Germinal center (tissue), 1 donor: Measurements from ENCODE around the gene MTUS2.

Experiments used
- DNase-seq: peaks from one replicate; pipeline ENCODE4 v3.0.0; 2012; ENCODE audit warnings: mixed read lengths, low spot score

MTUS2 gene

DNA sequence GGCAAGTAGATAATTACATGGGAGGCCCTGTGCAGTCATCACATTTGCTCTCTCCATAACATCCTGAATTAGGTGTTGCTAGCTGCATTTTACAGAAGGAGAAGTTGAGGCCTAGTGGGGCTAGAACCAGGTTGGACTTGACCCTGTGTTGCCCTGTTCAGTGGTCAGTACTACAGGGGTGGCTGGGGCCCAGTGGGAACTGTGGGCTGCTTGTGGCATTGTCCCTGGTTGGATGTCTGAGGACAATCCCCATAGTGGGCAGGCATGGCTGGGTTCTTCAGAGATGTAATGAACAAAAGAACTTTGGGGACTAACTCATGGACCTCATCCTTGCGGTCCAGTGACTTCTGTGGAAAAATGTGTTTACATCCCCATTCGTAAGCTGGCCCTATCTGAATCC lies 38.9 kb downstream of the MTUS2 start:
- DNase-seq: no peak

DNA sequence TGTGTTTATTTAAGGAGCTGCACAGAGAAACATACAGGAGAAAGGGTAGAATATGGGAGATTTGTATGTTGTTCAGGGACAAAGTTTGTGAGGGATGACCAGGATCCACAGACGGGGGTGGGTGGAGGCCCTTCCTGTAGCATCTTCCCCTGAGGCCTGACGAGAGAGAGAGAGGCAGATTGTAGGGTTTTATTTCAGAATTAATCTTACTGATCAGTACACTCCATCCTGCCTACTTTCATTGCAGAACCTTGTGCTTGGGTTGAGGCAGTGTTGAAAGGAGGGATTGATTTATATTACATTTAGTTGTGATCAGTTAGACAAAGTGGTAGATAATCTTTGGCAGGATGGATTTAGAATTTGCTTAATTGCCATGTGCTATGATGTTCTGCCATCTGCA lies 39.6 kb downstream of the MTUS2 start:
- DNase-seq: no peak

DNA sequence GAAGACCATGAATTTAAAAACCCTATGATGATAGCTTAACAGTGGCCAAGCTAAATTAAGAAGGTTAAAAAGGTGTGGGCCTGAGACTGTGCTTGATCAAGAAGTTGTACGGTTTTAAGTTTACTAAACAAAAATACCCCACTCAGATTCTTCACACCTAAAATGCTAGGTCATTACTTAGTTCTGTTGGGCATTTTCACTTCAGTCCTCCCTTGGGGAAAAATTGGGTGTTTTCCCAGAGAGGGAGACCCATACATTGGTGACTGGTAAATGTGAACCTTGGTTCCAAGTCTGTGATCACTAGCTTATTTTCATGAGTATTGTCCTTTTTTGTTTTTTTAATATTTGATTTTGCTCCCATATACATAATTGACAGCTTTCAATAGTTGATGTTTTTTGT lies 44.4 kb downstream of the MTUS2 start:
- DNase-seq: no peak

DNA sequence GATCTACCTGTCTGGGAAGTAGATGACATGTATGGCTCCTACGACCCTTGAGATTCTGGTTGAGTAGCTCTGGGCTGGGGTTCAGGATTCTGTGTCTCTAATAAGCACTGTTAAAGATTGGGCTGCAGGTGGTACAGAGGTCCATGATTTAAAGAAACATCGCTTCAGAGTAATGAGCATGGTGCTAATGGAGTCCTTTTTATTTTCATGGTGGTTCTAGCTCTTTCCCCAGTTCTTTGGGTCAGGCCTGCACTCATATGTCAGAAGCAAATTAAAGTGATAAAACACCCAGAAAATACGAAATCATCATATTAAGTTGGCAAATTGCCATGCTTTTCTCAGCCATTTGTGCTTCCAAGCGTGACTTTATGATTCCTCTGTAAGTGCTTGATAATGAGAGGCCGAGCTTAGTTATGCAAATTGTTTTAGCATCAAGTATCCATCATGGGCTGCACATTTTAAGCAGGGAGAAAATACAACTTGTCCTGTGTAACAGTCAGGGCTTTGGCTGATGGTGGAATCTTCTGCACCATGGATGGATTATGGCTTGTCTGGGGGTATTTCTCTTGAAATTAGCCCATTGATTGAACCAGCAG lies 45.1 kb downstream of the MTUS2 start:
- no peak for DNase-seq

DNA sequence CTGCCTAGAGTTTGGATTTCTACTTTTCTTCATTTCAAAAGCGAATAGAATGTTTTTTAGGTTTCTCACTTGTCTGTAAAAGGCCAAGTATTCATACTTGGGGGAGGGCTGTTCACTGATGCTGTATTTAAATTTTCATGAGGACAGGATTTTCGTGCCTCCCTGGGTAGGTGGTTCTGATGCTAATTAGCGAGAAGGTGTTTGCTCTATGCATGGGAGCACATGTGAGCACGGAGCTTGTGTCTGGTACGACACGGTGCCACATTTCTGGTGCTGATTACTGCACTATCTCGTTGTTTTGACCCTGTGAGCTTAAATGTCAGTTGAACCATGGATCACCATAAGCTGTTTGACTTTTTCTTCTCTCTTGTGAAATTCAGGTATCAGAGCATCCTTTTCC lies 45.8 kb downstream of the MTUS2 start:
- no peak for DNase-seq

DNA sequence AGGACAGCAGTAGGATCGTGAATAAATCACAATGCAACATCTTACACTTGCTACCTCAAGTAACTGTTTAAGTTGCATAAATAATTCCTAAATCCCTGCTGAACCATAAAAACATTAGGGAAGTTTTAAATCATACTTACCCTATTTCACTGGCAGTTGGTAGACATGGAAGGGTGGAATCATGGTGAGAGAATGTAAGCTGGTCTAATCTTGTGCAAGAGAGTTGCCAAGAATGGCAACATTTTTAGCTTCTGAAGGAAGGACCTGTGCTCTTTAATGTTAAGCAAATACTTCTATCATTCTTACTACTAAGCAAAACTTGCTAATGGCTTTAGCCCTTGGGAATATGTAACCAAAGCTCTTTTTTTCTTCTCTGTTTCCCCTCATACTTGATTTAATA lies 46.8 kb downstream of the MTUS2 start:
- DNase-seq: no peak

DNA sequence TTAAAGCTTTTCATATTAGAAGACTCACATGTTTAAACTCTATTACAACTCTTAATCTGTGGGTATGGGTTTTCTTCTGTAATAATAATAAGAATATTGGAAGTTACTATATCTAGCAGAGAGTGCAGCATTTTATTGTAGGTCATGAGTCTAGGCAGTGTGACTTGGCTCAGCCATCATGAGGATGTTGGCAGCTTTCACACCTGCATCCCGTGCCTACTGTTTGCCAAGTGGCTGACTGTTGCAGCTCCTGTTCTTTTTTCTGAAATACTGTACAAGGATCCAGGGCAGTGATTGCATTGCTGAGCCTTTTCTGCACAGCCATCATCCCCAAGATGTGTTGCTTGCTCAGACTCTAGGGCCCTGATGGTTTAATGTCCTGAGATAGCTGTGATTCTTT lies 47.4 kb downstream of the MTUS2 start:
- no peak for DNase-seq

DNA sequence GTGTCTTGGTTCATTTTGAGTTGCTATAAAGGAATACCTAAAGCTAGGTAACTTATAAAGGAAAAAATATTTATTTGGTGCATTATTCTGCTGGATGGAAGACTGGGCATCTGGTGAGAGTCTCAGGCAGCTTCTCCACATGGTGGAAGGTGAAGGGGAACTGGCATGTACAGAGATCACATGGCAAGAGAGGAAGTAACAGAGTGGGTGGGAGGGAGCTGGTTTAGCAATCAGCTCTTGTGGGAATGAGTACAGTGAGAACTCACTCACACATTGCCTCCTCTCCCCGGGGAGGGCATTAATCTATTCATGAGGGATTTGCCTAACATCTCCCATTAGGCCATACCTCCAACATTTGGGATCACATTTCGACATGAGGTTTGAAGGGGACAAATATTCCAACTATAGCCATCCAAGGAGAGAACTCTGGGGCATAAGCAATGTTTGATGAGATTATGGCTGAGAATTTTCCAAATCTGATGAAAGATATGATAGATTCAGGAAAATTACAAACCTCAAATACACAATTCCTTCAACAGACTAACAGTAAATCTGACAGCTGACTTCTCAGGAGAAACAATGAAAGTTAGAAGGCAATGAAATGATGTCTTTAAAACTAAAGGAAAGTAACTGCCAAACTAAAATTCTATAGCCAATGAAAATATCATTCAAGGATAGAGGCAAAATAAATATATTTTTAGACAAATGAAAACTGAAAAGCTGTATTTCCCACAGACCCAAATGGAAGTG lies 52.5 kb downstream of the MTUS2 start:
- DNase-seq: no peak

DNA sequence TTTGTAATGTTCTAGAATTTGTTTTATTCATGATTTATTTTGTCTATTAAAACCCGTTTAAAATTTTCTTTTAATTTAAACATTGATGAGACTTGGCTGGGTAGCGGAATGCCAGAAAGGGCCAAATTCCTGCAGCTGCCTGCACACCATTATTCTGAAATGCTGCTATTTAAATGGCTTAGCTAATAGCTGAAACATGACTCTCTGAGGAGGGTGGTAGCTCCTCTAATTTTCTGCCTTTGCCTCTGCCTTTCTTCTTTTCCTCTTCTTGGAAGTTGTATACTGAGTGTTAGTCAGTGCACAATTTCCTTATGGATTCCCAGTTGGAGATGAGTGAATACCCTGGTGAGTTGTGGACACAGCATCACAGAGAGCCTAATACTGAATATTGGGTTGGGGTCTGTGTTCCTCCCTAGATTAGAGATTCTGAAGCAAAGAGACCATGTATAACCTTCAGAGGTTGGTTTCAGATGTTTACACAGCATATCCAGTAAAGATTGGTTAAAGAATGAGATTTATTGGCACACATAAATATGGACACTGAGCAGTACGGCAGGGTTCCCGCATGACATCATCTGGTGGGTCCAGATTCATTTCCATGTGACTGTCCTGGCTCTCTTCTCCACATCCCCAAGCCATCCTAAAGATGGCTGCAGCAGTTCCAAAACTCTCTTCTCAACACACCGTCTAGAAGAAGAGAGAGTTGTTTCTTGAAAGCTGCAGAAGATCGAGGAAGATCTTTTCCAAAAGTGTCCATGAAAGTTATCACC lies 55.9 kb downstream of the MTUS2 start:
- no peak for DNase-seq

DNA sequence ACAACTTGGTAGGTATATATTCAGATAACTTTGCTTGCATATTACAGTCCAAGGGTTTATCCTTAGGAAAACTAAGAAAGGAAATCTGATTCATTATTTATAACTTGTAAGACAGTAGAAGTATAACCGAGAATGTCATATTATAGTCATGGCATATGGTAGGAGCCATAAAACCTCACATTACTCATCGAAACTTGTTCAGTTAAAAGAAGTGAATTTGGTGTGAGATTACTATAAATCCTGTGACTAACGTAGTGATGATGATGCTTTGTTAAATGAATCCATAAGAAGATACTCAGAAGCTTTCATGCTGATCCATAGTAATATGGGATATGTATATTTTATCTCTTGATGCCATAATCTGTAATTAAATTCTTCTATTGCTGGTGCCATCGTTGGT lies 57.3 kb downstream of the MTUS2 start:
- no peak for DNase-seq

DNA sequence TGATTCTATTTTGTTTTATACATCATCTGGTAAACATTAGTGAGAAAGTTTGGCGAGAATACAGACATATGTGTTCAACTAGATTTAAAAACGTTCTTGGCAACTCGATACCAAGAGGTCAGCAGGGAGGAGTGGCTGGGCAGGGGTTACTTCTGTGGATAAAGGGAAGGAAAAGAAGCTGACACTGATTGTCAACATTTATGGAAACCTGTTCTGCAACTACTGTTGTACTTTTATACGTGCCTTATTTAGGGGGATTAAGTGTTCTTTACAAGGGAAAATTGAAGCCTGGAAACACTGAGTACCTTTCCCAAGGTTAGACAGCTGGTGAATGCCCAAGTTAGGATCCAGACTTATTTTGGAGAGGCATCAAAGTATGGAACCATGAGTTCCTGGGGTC lies 65.0 kb downstream of the MTUS2 start:
- no peak for DNase-seq

DNA sequence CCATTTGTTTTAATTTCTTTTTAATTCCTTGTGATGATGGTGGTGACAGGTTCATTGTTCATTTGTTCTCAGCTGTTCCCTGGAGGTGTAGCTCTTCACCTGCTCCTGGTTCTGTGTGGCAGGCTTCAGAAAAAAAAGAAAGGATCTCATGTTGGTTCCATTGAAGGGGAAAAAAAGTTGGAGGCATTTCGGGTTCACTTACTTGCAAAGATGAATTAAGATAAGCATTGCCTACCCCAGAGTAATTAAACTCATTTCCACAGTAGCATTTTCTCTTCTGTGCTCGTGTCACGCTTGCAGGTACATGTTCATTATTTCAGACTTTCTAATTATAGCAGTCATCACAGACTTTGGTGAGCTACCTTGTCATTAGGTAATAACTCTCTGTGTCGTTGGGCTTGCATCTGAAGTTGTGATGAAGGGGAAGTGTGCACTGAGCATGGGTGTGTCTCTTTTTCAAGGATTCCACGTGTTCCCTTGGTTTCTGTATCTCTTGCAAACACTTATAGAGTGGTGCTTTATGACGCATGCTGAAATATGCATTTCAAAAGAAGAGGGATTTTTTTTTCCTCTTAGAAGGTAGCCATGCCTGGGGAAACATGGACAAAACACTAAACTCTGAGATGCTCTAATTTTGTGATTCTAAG lies 69.1 kb downstream of the MTUS2 start:
- no peak for DNase-seq

DNA sequence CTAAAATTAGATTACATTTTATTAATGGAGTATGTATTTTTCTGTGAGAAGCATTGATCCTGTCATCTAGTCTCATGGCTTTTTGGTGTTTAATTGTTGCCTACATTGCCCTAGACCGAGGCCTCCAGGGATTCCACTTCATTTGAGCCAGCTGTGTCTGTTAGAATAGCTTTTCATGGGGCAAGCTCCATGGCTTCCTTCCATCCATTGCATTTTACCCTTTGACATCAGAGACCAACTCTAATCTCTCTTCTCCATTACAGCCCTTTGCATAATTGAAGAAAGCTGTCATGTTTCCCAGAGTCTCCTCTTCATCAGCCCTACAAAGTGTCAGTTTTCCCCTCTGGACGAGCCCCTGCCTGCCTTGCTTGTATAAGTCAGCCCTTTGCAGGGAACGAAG lies 70.6 kb downstream of the MTUS2 start:
- no peak for DNase-seq

DNA sequence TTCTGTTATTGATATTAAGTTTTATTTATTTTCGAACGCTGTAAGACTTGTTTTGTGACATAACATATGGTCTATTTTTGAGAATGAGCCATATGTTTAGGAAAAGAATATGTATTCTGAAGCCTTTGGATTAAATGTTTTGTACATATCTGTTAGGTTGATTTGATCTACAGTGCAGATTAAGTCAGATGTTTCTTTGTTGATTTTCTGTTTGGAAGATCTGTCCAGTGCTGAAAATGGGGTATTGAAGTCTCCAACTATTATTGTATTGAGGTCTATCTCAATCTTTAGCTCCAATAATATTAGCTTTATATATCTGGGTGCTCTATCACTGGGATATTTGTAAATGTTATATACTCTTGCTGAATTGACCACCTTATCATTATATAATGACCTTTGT lies 97.9 kb downstream of the MTUS2 start:
- DNase-seq: no peak

DNA sequence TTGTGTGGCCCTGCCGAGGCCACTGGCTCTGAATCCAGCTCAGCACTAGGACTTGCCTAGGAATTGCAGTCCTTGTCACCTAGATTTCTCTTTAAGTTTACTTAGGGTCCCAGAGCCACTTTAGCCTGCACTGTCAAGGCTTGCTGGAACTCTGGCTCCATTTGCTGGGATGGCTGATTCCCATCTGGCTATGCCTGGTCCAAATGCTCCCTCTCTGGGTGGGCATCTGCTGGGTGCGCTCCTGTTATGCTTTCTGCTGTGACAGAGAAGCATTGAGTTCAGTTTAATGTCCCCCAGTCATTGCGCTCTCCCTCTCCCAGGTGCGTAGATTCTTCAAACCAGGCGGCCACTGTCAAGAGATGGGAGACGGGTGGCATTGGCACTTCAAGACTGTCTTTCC lies 102.2 kb downstream of the MTUS2 start:
- no peak for DNase-seq

DNA sequence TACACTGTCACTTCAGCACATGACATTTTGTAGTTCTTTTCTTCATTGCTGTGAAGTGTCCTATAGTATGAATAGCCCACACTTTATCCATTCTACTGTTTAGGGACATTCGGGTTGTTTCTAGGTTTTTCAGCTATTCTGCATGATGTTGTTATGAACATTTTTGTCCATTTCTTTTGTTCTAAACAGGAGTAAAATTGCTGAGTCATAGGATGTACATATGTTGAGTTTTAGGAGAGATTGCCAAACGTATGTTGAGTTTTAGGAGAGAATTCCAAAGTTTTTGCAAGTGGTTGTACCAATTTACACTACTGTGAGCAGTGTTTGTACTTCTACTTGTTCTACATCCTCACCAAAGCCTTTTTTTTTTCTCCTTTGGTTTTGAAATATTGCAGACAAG lies 115.0 kb downstream of the MTUS2 start:
- no peak for DNase-seq

DNA sequence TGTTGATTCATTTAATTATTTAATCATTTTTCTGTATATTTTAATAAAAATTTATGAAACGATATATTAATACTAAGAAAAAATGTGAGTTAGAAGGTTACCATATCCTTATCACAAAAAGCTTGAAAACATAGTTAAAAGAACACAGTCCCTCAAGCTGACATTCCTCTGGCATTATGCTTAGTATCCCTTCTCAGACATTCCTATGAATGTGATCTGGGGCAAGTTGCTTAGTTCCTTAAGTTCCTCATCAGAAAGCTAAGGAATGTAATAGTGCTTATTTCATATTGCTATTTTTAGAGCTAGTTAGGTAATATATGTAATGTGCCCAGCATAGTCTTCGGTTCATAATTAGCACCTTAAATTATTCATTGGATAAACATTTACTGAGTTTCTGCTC lies 122.8 kb downstream of the MTUS2 start:
- no peak for DNase-seq

DNA sequence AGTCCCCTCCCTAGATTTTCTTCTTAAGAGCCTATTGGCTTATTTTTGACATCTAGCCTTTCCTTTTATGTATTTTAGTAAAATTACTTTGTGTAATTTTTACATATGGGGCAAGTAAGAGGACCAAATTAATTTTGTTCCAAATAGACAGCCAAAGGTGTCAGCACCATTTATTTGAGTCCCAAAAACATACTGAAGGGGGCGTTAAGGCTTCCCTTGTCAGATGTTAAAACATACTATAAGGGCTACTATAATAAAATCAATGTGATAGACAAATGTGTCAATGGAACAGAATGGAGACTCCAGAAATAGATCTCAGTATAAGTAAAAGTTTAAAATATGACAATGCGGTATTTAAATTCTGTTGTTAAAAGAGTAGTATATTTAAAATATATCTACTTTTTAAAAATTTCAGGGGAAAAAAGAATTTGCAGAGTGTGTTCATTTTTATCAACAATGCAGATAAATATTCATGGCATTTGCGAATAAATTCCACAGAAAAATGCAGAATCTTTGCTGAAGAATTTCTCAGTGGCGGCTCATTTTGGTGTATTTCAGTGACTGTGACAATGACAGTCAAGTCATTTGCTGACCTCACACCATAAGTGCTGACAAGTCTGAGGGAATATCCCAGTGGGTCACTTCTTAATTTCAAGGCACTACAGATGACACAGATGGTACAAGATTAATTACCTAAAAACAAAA lies 133.7 kb downstream of the MTUS2 start:
- no peak for DNase-seq

DNA sequence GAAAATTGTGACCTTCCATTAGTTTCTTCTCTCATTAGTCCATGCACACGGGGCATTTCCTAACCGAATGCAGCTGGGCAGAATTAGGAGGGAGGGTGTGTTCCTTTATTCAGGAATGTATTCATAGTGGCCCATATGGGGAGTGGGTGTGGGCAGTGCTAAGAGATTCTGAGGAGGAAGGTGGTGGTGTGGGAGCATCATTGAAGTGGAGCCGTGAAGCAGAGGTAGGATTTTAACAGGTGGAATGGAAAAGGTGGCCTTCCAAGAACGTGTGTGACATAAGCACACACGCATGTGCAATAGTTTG lies 134.2 kb downstream of the MTUS2 start:
- no peak for DNase-seq

DNA sequence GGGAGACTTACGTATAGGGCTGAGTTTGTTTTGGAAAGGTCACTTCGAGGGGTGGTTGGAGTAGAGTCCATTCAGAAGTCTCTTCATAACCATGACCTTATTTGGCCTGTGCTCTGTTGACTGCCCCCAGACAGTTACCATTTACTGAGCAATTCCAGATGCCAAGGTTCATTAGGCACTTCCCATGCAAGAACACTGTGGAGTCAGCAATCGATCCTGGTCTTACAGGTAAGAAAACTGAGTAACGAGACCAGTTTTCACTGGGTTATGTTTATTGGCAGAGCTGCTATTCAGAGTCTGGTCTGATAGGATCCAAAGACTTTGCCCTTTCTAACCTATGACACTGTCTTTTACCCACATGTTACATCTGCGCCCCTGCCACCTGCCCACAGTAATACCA lies 134.7 kb downstream of the MTUS2 start:
- no peak for DNase-seq

DNA sequence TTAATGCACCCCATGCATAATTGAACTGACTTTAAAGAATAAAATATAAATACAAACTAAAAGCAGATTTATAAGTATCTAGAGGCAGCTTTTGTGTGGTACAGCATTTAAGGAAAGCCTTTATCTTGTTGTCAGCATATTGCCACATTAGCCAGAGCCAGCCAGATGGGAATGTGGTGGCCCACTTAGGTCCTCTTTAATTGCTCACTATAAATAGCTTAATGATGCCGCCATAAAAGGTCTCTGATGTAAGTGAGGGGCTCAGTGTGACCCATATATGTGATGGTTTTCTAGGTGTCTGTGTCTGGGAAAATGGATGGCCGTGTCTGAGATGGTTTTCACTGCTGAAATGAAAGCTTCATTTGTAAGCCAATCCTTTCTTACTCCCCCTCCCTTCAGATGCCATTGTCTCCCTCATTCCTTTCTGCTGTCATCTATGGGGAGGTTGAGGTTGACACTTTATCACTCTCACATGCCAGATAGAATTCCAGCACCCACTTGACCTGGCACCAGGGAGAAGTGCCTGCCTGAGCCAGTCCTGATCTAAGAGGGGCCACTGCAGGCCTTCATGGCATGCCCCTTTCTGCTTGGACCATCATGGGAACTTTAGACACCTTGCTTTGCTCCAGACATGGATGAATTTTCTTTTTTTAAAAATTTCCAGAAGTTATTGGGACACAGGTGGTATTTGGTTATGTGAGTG lies 135.3 kb downstream of the MTUS2 start:
- DNase-seq: no peak

DNA sequence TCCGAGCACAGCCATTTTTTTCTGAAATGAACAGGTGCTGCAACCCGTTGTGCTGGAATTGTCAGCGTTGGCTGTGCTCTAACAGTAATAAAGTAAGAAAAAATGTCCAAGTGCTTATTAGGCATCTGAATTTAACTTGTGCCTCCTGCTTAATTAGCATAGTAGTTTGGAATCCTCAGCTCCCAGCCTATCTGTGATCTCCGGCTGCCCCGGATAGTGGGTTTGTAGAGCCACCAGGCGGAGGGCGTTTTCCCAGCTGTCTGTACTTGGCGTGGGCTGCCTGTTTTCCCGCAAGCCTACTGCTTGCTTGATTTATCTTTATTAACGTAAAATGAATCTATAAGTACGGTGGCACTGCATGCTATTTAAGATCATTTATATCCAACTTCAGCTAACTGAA lies 137.9 kb downstream of the MTUS2 start:
- no peak for DNase-seq
